Measurements from ENCODE around the gene FUT4.
"Not testable (repeated sequence)": the region's sequence is repeated elsewhere in the genome, so short reads cannot be mapped to it uniquely, and the experiment has no call there.

The FUT4 gene

DNA sequence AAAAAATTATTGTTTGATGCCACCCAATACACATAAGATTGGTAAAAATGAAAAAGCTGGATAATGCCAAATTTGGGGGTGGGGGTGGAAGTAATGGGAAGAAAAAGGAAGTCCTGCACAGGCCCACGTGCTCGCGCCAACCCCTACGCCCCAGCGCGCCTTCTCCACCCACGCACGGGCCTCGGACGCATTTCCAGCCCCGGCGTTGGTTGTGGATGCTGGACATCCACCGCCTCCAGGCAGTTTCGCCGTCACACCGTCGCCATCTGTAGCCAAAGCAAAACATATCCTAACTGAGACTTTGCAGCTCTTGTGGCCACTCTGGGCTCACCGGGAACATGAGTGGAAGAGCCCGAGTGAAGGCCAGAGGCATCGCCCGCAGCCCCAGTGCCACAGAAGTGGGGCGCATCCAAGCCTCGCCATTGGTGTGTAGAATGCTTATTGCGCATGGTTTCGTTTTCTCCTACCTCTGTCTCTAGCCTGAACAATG is 23.5 kb downstream of the FUT4 start, which contains the start of gene PIWIL4:
Gene PIWIL4, plus strand, starts transcription at position 188 of the 490 bp plus-strand sequence. Its CDS starts 151 bp downstream, at position 339.
- no peak for DNase-seq (ENCODE audit: low read depth)

DNA sequence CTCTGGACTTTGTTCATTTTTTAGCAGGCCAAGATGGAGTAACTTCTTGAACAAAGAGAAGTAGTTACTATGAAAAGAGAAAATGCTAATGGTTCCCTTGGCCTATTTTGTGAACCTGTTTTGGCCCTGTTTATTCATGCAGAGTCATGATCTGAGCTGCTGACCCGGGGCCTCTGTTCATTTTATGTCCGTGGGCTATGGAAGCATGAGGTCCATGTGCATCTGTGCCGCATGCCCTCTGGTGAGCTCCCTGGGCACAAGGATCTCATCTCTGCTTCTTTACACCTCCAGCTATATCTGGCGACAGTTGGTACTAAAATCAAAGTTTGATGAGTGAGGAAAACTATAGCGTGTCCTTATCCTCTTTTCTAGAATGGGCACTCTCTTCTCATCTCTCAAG is 24.5 kb downstream of the FUT4 start:
- DNase-seq (ENCODE audit: low read depth) = no peak

DNA sequence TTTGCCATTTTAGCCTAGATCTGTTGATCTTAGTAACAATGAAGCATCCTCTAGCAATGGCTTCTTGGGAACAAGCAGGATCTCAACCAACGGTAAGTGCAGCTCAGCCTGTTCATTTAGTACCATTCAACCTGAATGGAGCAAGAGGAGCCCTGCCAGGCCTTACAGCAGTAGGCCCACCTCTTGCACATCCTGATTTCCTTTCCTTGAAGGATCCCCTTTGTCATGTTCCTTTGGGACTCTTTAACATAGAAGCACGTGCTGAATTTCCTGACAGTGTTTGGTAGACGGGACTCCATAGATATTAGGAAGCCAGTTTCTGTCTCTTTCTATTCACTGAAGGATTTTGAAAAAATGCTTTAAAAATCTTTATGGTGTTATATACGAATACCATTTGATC is 25.0 kb downstream of the FUT4 start:
- no peak for DNase-seq (ENCODE audit: low read depth)

DNA sequence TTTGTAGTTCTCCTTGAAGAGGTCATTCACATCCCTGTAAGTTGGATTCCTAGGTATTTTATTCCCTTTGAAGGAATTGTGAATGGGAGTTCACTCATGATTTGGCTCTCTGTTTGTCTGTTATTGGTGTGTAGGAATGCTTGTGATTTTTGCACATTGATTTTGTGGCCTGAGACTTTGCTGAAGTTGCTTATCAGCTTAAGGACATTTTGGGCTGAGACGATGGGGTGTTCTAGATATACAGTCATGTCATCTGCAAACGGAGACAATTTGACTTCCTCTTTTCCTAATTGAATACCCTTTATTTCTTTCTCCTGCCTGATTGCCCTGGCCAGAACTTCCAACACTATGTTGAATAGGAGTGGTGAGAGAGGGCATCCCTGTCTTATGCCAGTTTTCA is 29.3 kb downstream of the FUT4 start:
- DNase-seq (ENCODE audit: low read depth) = not testable (repeated sequence)

DNA sequence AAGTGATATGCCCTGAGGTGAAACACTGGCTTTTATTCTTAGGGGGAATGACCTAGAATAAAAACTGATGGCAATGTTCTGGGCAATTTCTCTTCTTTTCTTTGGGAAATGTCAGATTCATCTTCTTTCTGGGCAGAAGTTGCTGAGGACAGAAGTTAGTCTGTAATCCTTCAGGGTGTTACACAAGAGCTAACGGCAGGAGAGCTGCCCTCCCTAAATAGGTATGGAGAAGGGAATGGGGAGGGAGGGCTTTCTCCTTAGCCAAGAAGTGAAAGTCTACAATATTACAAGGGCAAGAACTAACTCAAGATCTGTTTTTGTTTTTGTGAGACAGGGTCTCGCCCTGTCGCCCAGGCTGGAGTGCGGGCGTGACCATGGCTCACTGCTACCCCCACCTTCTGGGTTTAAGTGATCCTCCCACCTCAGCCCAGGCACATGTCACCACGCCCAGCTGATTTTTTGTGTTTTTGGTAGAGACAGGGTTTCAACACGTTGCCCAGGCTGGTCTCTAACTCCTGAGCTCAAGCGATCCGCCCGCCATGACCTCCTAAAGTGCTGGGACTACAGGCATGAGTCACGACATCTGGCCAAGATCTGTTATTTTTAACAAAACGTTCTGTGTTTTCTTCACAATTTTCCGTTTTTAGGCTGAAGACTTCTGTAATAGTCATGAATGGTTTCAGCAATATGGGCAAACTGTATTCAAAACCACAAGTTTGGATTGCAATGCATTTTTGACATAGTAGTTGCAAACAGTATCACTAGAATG is 30.7 kb downstream of the FUT4 start:
- DNase-seq (ENCODE audit: low read depth) = no peak

DNA sequence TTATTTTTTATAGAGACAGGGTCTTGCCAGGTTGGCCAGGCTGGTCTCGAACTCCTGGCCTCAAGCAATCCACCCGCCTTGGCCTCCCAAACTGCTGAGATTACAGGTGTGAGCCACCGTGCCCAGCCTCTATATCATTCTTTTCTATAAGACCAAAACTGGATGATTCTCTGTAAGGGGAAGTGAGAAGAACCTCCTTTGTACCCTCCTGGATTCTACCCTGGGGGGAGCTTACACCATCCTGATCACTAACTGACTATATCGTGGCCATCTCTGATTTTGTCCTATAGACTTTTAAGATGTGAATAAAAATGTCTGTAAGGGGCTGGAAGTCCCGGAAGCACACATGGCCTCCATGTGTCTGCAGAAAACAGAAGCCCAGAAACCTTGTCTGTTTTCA is 32.6 kb downstream of the FUT4 start:
- no peak for DNase-seq (ENCODE audit: low read depth)

DNA sequence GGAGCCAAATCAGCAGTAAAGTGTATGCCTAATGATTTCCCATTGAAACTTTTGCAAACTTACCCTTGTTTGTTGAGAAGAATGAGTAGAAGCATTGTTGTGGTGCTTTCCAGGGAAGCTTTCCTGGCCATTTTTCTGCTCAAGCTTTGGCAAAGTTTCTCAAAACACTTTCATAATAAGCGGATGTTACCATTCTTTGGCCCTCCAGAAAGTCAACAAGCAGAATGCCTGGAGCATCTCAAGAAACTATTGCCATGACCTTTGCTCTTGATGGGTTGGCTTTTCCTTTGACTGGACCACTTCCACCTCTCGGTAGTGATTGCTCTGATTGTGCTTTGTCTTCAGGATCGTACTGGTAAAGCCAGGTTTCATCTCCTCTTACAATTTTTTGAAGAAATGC is 34.1 kb downstream of the FUT4 start:
- DNase-seq (ENCODE audit: low read depth) = no peak

DNA sequence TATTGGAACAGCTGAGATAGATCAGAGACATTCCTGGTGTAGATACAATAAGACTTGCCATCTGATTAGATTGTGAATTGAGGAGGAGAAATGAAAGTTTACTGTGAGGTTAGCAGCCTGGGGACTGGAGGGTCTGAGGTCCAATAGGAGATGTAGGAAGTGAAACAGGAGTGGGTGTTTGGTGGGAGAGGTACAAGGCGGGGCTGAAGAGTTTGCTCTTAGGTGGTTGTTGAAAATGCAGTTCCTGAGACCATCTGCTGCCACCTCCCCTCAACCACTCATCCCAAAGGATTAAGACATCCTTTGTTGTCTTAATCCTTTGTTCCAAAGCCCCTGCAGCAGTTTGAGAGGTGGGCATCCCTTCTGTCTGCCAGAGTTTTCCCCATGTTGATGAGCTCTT is 38.2 kb downstream of the FUT4 start:
- no peak for DNase-seq (ENCODE audit: low read depth)

DNA sequence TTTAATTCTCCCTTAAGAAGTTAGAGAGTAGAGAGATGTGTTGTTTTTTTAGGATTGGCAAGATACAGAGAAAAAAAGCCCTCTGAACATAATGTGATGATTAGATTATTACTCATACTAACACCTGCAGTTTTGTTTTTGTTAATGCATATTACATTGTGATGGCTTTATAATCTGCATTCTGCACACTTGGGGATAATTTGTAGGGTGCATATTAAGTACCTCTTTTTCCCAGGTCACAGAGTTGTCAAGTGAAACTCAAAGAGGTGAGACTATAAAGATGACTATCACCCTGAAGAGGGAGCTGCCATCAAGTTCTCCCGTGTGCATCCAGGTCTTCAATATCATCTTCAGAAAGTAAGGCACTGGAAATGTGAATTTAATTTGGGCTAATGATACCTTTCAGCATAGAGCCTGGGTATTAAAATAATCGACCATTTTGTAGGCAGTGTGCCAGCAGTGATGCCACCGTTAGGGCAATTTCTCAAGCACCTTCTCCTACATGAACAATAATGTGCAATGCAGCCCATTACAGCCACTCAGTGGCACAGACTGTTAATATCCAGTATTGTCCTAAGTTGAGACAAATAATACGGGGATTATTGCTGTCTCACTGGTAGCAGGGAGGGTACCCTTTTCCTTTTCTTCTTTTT is 39.6 kb downstream of the FUT4 start:
- no peak for DNase-seq (ENCODE audit: low read depth)

DNA sequence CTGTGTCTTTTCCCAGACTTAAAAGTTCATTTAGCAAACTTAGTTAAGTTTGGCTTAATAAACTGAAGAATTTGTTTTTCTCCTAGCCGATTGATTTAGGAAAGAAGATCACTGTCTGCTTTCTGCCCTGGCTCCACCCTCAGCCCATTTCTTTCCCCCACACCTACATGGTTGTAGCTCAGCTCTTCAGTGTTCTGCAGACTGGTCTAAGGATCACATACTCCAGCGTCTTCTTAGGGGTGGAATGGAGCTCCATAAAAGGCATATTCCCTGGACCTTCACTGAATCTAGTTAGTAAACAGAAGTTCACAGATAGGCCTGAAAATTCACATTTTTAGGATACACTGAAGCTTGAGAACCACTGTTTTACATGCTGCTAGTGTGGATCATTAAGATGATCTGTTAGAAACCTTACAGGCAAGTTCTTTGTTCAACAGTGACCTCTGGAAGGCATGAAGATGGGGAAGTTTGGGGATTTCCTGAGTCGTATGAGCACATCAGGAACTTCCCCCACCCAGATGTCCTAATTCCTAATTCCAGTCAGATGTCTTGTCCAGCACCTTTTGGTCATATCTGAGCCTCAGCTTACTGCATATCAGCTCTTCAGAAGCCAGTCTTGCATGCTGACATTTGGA is 40.3 kb downstream of the FUT4 start:
- DNase-seq (ENCODE audit: low read depth) = no peak

DNA sequence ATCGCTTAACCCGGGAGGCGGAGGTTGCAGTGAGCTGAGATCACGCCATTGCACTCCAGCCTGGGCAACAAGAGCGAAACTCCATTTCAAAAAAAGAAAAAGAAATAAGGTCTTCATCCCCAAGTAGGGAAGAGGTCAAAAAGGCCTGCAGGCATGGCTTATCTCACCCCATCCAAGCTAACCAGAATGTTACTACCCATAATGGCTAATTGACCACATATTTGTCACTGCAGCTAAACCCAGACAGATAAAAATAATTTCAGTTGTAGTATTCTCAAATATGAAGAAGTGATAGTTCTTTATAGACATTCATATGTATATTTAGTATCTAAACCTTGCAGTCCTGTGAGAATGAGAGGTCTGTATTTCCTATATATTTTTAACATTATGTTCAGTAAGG is 41.3 kb downstream of the FUT4 start:
- DNase-seq (ENCODE audit: low read depth) = no peak

DNA sequence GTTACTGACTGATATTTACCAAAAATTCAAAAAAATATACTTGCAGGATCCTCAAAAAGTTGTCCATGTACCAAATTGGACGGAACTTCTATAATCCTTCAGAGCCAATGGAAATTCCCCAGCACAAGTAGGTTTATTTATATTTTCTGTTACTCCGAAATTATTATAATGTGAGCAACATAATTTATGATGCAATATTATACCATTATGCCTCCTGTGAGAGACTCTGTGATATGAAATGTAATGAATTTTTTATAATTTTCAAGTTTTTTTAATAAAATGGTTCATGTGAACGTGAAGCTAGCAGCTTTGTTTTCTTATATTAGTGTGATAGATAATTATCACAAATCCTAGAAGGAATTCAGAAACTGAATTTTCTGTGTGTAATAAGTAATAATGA is 41.7 kb downstream of the FUT4 start:
- DNase-seq (ENCODE audit: low read depth) = no peak

DNA sequence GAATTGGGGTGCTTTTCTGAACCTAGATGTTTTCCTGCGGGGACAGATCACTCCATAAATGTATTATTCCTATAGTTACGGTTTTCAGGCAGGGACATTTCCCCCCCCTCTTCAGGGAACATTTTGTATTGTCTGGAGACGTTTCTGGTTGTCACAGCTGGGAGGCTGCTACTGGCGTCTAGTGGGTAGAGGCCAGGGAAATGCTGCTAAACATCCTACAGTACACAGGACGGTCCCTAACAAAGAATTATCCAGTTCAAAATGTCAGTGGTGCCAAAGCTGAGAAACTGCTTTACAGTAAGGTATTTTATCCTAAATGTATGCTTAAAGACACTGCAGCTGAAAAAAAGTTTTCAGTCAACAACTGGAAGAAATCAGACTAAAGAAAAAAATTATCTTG is 42.8 kb downstream of the FUT4 start:
- no peak for DNase-seq (ENCODE audit: low read depth)

DNA sequence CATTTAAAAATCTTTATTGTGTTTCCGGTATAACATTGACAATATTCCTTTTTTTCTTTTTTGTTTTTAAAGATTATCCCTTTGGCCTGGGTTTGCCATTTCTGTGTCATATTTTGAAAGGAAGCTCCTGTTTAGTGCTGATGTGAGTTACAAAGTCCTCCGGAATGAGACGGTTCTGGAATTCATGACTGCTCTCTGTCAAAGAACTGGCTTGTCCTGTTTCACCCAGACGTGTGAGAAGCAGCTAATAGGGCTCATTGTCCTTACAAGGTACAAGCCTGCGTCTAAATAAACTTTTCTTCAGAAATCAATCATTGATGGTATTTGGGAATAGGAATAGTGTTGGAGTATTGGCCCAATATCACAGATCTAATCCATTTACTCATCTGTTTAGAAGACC is 43.3 kb downstream of the FUT4 start:
- DNase-seq (ENCODE audit: low read depth) = no peak

DNA sequence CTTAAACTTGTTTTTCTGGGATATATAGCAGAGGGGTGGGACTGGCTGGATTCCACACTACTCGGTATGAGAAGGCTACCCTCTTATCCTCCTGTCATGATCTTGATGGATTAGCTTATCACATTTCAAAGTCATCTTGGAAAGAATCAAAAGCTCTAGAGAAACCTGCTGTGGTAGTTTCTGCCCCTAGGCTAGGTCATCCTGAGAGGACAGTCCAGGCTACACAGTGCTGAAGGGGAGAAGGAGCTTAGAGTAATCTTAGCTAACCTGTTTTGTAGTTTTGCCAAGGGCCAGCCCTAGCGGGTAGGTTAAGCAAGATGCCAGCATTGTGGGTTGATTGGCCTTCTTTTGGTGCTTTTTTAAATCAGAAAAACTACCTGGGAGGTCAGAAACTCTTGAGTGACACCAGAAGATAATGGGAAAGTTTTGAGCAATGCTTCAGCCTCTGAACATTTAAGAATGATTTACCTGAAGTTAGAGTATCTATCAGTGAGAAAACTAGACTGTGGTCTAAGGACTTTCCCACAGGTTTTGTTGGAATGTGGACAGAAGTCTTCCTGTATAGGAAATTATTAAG is 44.7 kb downstream of the FUT4 start:
- no peak for DNase-seq (ENCODE audit: low read depth)

DNA sequence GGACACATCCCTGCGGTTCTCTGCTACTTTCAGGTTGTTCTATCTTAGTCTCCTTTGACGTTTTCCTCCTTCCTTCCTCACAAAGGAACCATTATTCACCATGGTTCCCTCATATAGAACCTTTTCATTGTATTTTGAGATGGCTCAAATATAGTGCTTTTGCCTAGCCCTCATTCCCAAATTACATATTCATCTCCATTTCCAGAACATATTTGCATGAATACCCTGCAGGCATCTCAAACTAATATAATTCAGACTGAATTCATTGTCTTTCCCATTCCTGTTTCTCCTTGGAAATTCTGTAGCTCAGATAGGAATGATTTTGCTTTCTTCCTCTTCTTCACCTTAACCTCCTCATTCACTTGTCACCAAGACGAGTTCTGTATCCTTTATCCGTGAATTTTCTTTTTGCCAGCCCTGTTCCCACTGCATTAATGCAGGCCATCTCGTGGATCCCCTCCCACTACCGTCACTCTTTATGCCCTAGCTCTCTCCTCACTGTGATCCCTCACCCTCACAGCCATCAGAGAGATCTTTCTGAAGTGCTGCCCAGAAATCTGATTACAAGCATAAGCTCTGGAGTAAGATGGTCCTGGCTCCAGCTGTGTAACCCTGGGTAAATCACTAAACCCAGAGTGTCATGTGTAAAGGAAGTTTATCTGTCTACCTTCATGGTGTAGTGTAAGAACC is 46.8 kb downstream of the FUT4 start:
- no peak for DNase-seq (ENCODE audit: low read depth)

DNA sequence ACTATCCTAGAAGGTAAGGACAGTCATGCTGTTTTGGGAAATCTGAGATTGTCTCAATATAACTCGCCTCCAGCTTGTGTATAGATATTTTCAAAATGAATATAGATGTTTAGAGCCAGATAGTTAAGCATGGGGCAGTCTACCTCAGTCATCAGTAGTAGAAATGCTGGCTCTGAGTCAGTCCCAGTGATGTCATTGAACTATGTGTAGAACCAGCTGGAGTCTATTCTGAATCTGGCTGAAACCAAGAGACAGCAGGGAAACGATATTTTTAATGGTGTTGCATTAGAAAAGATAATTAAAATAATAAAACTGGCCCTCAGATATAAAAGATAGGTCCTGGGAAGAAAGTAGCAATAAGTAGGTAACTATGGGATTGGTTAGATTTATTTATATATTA is 49.3 kb downstream of the FUT4 start:
- DNase-seq (ENCODE audit: low read depth) = no peak

DNA sequence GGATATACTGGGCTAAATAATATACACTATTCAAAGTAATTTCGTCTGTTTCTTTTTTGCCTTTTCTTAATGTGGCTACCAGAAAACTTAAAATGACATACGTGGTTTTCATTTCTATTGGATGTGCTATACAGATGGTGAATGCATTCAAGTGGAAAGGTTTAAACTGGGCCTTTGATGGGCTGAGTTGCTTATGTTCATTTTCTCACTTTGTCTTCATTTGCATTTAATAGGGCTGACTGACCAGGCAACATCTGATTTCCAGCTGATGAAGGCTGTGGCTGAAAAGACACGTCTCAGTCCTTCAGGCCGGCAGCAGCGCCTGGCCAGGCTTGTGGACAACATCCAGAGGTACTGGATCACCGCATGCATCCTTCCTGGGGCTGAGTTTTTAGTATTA is 51.4 kb downstream of the FUT4 start:
- DNase-seq (ENCODE audit: low read depth) = no peak

DNA sequence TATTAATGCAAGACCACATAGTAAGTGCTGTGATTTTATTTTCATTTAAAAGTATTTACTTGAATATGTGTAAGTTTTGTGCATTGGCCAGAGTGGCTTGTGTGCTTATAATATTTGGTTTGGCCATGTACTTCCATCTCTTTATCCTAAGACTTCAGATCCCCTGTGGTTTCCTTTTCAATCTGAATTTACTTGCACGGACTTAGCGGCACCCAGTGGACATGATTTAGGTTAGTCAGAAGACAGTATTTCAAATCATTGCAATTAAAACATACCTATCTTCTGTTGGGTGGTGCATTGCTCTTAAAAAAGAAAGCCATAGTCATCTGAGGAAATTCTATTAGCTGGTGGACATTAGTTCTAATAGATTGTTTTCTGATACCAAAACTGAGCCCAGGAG is 54.2 kb downstream of the FUT4 start:
- DNase-seq (ENCODE audit: low read depth) = no peak

Data from stimulated activated CD8-positive, alpha-beta memory T cell treated with anti-CD3 and anti-CD28 coated beads, Interleukin-7, amount 100 ng/mL, for 24 hours (primary cell).